B cell (primary cell): ENCODE results near the gene MATN3. TPM values are rescaled to one million over a fixed set of nuclear protein-coding genes. Genes with fewer than 3 reads are reported as not detected.
A peak's percentile ranks its signal among the peaks of the same experiment; 100 is the strongest.

Experiments used
- ATAC-seq: fragments of 200-7000 bp; cut with Tn5 transposase; one replicate; pipeline ENCODE4 v1.10.0; 2021; ENCODE audit warnings: low read depth, mild to moderate bottlenecking, moderate number of reproducible peaks, moderate library complexity
- CTCF ChIA-PET: fragments of 350-600 bp; sonication (Branson Sonifier 250); formaldehyde crosslinking; loops from one replicate; lab custom pipeline; 2021; ENCODE audit warnings: antibody characterized with exemption, inconsistent platforms; lab: Charles Lee
- POLR2A ChIA-PET: fragments of 350-600 bp; sonication (Branson Sonifier 250); formaldehyde crosslinking; loops from one replicate; lab custom pipeline; 2021; ENCODE audit warnings: antibody characterized with exemption; lab: Charles Lee
- DNase-seq: peaks from one replicate; pipeline ENCODE4 v3.0.0; 2013
- H2AFZ ChIP-seq: 2 replicates; pipeline ENCODE4 v1.6.1; 2012; ENCODE audit warnings: mild to moderate bottlenecking, low read depth, low read length; ENCODE audit not compliant: insufficient read depth, poor library complexity, severe bottlenecking
- H3K27ac ChIP-seq, 2 donors: 1 replicate in 1 of 2; 2 replicates in 1 of 2; pipeline ENCODE4 v1.5.1; 2012 to 2013; ENCODE audit warnings: low read length in 2 of 2, mild to moderate bottlenecking in 2 of 2, moderate library complexity in 1 of 2
- H3K27me3 ChIP-seq, 4 experiments: fragments of 200-600 bp in 1 of 4; sonication (generic) in 1 of 4; replicated peaks in 1 of 4; 1 replicate in 2 of 4; 2 replicates in 2 of 4; pipeline versions ENCODE4 v1.6.1 to v1.7.0; 2013 to 2016; ENCODE audit warnings: low read length in 3 of 4, mild to moderate bottlenecking in 2 of 4, mixed read lengths in 1 of 4, moderate library complexity in 1 of 4; ENCODE audit not compliant: insufficient read depth in 4 of 4, control insufficient read depth in 3 of 4; ENCODE audit errors: control extremely low read depth in 1 of 4
- H3K36me3 ChIP-seq, 2 experiments: replicated peaks in 1 of 2; 1 replicate in 1 of 2; 2 replicates in 1 of 2; pipeline versions ENCODE4 v1.6.1 to v1.7.1; 2013; ENCODE audit warnings: low read length in 1 of 2; ENCODE audit not compliant: insufficient read depth in 2 of 2, control insufficient read depth in 1 of 2; ENCODE audit errors: control extremely low read depth in 1 of 2, extremely low read depth in 1 of 2
- H3K4me1 ChIP-seq, 2 donors: fragments of 200-600 bp in 1 of 2; sonication (generic) in 1 of 2; 1 replicate in 1 of 2; 2 replicates in 1 of 2; pipeline versions ENCODE4 v1.5.1 to v1.6.1; 2013 to 2017; ENCODE audit warnings: low read length in 2 of 2; ENCODE audit not compliant: control insufficient read depth in 2 of 2, insufficient read depth in 2 of 2
- H3K4me2 ChIP-seq: replicated peaks from 2 replicates; pipeline ENCODE3; 2012; ENCODE audit warnings: mild to moderate bottlenecking, low read depth, low read length; ENCODE audit not compliant: poor library complexity, severe bottlenecking
- H3K4me3 ChIP-seq, 5 experiments: fragments of 200-600 bp in 1 of 5; sonication (generic) in 1 of 5; 1 replicate in 3 of 5; 2 replicates in 2 of 5; pipeline versions ENCODE4 v1.5.1 to v1.7.0; 2011 to 2016; ENCODE audit warnings: low read length in 4 of 5, mild to moderate bottlenecking in 4 of 5, low read depth in 2 of 5, control low read depth in 1 of 5, moderate library complexity in 1 of 5; ENCODE audit not compliant: insufficient read depth in 1 of 5; ENCODE audit errors: control extremely low read depth in 1 of 5, extremely low read depth in 1 of 5
- H3K79me2 ChIP-seq: fragments of 200-600 bp; sonication (generic); one replicate; pipeline ENCODE4 v1.6.0; 2016; ENCODE audit warnings: low read length; ENCODE audit not compliant: control insufficient read depth, insufficient read depth
- H3K9ac ChIP-seq: fragments of 200-600 bp; sonication (generic); 2 replicates; pipeline ENCODE4 v1.6.1; 2017; ENCODE audit warnings: mild to moderate bottlenecking, low read length, moderate library complexity
- H3K9me3 ChIP-seq, 3 donors: one replicate each; pipeline versions ENCODE4 v1.6.1 to v1.7.1; 2013; ENCODE audit warnings: low read length in 2 of 3; ENCODE audit not compliant: control insufficient read depth in 2 of 3, insufficient read depth in 1 of 3; ENCODE audit errors: control extremely low read depth in 1 of 3
- H4K20me1 ChIP-seq: 2 replicates; pipeline ENCODE4 v1.6.0; 2012; ENCODE audit warnings: mild to moderate bottlenecking, low read length; ENCODE audit not compliant: insufficient read depth, control insufficient read depth, poor library complexity, severe bottlenecking
- H3K27ac Mint-ChIP-seq: one replicate; pipeline ENCODE4 v1.8.0; 2021; ENCODE audit warnings: mixed read lengths
- H3K27me3 Mint-ChIP-seq: one replicate; pipeline ENCODE4 v1.8.0; 2021; ENCODE audit warnings: mixed read lengths
- H3K4me1 Mint-ChIP-seq: one replicate; pipeline ENCODE4 v1.8.0; 2021; ENCODE audit warnings: mixed read lengths
- H3K4me3 Mint-ChIP-seq: one replicate; pipeline ENCODE4 v1.8.0; 2021; ENCODE audit warnings: mixed read lengths
- H3K9me3 Mint-ChIP-seq: one replicate; pipeline ENCODE4 v1.8.0; 2022; ENCODE audit warnings: mixed read lengths; ENCODE audit not compliant: insufficient read depth
- CTCF ChIP-seq: fragments of 200-600 bp; IDR thresholded peaks from one replicate; pipeline ENCODE4 v1.8.0; 2022; ENCODE audit warnings: antibody characterized with exemption, mild to moderate bottlenecking
- EZH2 ChIP-seq: IDR thresholded peaks from 2 replicates; pipeline ENCODE4 v1.6.1; 2012; ENCODE audit warnings: borderline replicate concordance, low read depth, mild to moderate bottlenecking, moderate library complexity, low read length; ENCODE audit not compliant: insufficient read depth, poor library complexity, severe bottlenecking
- WGBS: methylation state at CpG from one replicate; pipeline ENCODE4 v1.1.5; 2013; ENCODE audit warnings: missing lambda C conversion rate; ENCODE audit not compliant: insufficient coverage; 5-methylcytosine and 5-hydroxymethylcytosine counted together
- intact Hi-C: fragments of 100-400 bp; cut with micrococcal nuclease; formaldehyde crosslinking; loops from one replicate; pipeline ENCODE4 v1.10.0; 2022
- polyA plus RNA-seq: library from polyadenylated mRNA; depleted of rRNA; stranded (reverse); fragments of >200 nt; gene quantifications from 2 replicates; pipeline ENCODE4 v1.2.3, GENCODE V29; 2012
- total RNA-seq, 2 donors: library from RNA; stranded (reverse); fragments of 120-200 nt in 1 of 2; gene quantifications; 1 replicate in 1 of 2; 2 replicates in 1 of 2; pipeline versions ENCODE4 v1.2.3 to v1.2.4, GENCODE V29; 2013 to 2022

MATN3 gene
- total and polyA plus RNA-seq, 2 donors (not counting 1 experiment from before 2014, with no cell fraction given): not detected

DNA sequence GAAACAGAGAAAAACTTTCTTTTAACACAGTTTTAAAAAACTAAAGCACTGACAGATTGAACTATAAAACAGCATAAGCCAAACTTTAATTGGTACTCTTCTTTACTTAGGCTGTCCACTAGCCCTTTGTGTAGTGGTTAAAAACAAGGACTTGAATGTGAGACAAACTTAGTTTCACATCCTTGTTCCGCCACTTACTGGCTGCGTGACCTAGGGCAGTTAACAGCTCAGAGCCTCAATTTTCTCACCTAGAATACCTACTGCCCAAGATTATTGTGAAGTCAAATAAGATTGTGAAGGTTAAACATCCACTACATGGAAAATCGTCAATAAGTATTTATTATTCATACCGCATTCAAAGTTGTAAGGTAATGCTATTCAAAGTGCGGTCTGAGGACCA, 24.5 kb downstream of the MATN3 start:
- intact Hi-C loops: loop anchor here (2.0 kb wide), 1 partner anchor 25 kb away; the partner anchor contains the start of gene MATN3
- H3K79me2 ChIP-seq: no peaks in the 10 kb centered on the region
- H2AFZ ChIP-seq: no peak overlapping the region
- Mint-ChIP-seq H3K4me1 (peaks cover 28% of the 10 kb centered on the region), H3K27ac (peak overlapping the region; percentile 38), H3K9me3 (no peaks in the 10 kb centered on the region), H3K27me3 (peaks cover 6% of the 10 kb centered on the region), H3K4me3 (peak overlapping the region; percentile 3)
- H3K9me3 ChIP-seq: no peaks in the 10 kb centered on the region
- WGBS: no CpG with 5 or more reads among the region's 5 CpGs
- peak overlapping the region; percentile 12 for H3K4me2 ChIP-seq
- H3K9ac ChIP-seq: no peak overlapping the region
- ChIA-PET CTCF (interaction anchor here (0.8 to 0.9 kb wide), 2 partner anchors 25 to 32 kb away, joined by 3 to 4 read pairs; no protein-coding TSS in a partner anchor), POLR2A (no interaction called here)
- TF ChIP-seq CTCF (no peak), EZH2 (no peak)
- peaks cover 0 to 7% (median 0%) of the 10 kb centered on the region in 4 experiments for H3K27me3 ChIP-seq
- H3K4me3 ChIP-seq: no peak overlapping the region
- DNase-seq: peak; percentile 49
- H3K27ac ChIP-seq: no peak overlapping the region
- no peaks in the 10 kb centered on the region for H4K20me1 ChIP-seq
- H3K36me3 ChIP-seq: no peaks in the 10 kb centered on the region
- ATAC-seq: peak; percentile 32
- H3K4me1 ChIP-seq: peaks cover 16 to 22% of the 10 kb centered on the region in 2 donors

GRCh38 chr2:19982268-19982667, 30.2 kb downstream of the MATN3 start:
- H3K27ac Mint-ChIP-seq: no peak overlapping the region
- ChIA-PET POLR2A (no interaction called here), CTCF (interaction anchor here (1.1 to 1.3 kb wide), 2 partner anchors 33 to 39 kb away, joined by 3 to 4 read pairs; no protein-coding TSS in a partner anchor)
- no peak for DNase-seq
- Histone ChIP-seq H3K27ac (no peak overlapping the region), H3K4me3 (no peak overlapping the region), H3K79me2 (no peaks in the 10 kb centered on the region), H3K9me3 (no peaks in the 10 kb centered on the region), H3K27me3 (no peaks in the 10 kb centered on the region), H3K4me2 (no peak overlapping the region), H4K20me1 (no peaks in the 10 kb centered on the region), H3K36me3 (peaks cover 3 to 8% of the 10 kb centered on the region in 2 experiments), H3K4me1 (no peaks in the 10 kb centered on the region), H3K9ac (no peak overlapping the region), H2AFZ (no peak overlapping the region)
- no peaks in the 10 kb centered on the region for H3K9me3 Mint-ChIP-seq
- no CpG with 5 or more reads among the region's 1 CpG for WGBS
- no peak for TF ChIP-seq CTCF
- no peak for TF ChIP-seq EZH2
- H3K4me3 Mint-ChIP-seq: no peak overlapping the region
- peaks cover 1% of the 10 kb centered on the region for H3K4me1 Mint-ChIP-seq
- intact Hi-C loops: no loop called here
- H3K27me3 Mint-ChIP-seq: no peaks in the 10 kb centered on the region
- ATAC-seq: no peak
